Measurements from ENCODE around the gene KANK4.

Gene KANK4

GRCh38 chr1:62213075-62213914, 105.9 kb downstream of the KANK4 start:
- no peak for DNase-seq (ENCODE audit: low read depth in 1 of 2, low spot score in 1 of 2)

GRCh38 chr1:62212411-62212810, 106.8 kb downstream of the KANK4 start:
- no peak for DNase-seq (ENCODE audit: low read depth in 1 of 2, low spot score in 1 of 2)

DNA sequence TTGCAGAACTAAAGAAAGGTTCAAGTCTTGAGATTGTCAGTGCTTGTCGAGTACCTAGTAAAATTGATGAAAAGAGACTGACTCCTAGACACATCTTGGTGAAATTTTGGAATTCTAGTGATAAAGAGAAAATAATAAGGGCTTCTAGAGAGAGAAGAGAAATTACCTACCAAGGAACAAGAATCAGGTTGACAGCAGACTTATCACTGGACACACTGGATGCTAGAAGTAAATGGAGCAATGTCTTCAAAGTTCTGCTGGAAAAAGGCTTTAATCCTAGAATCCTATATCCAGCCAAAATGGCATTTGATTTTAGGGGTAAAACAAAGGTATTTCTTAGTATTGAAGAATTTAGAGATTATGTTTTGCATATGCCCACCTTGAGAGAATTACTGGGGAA, 108.3 kb downstream of the KANK4 start:
- no peak for DNase-seq (ENCODE audit: low read depth in 1 of 2, low spot score in 1 of 2)

GRCh38 chr1:62209931-62210595, 109.2 kb downstream of the KANK4 start:
- DNase-seq (ENCODE audit: low read depth in 1 of 2, low spot score in 1 of 2): no peak

DNA sequence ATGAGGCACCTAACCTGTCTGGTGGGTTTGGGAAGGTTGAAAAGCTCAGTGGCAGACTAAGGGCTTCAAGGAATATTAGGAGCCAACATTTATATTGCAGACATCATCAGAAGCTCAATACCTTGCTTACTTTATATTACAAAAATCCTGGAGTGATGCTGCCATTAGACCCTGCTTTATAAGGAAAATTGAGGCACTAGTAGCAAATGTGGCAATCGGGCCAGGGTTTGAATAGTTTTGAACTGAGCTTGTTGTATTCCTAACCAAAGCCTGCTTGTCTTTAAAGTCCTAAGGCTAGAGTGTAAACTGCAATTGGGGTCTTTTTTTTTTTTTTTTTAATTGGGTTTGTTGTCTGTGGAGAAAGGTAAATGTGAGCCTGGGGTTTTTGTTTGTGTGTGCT, 110.3 kb downstream of the KANK4 start:
- DNase-seq (ENCODE audit: low read depth in 1 of 2, low spot score in 1 of 2): no peak

GRCh38 chr1:62208087-62208486, 111.1 kb downstream of the KANK4 start:
- no peak for DNase-seq (ENCODE audit: low read depth in 1 of 2, low spot score in 1 of 2)

DNA sequence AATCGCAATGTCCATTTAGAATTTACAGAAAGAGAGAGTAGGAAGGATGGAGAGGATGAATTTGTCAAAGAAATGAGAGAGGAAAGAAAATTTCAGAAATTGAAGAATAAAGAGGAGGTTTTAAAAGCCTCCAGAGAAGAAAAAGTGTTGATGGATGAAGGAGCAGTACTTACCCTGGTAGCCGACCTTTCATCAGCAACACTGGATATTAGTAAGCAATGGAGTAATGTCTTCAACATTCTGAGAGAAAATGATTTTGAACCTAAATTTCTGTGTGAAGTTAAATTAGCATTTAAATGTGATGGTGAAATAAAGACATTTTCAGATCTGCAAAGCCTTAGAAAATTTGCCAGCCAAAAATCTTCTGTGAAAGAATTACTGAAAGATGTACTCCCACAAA, 112.0 kb downstream of the KANK4 start:
- DNase-seq (ENCODE audit: low read depth in 1 of 2, low spot score in 1 of 2): no peak

GRCh38 chr1:62198781-62199125, 120.5 kb downstream of the KANK4 start:
- DNase-seq (ENCODE audit: low read depth in 1 of 2, low spot score in 1 of 2): no peak

DNA sequence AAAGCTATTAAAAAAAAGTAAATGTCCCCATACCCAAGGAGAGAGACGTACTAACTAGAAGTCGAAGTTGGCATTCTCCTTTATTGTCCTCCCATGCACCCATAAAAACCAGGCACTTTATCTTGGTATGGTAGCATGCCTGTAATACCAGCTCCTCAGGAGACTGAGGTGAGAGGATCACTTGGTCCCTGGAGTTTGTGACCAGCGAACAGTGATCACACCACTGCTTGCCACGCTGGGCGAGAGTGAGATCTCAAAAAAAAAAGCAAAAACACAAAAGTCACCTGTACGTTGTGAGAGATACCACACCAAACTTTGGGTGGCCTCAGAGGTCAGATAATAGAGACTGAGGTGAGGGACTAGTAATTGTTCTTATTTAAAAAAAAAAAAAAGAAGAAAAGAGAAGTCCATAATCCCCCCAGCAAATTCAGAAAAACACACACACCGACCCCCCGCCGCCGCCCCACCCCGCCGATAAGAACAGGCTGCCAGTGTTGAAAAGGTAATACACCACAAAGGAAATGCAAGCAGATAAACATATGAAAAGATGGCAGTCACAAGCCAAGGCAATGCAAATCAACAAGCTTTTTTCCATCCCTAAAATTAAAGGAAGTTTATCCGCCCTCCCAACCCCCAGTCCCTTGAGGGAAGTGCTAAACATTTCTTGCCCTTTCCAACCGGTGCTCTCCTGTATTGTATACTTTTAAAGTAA, 121.0 kb downstream of the KANK4 start:
- DNase-seq (ENCODE audit: low read depth in 1 of 2, low spot score in 1 of 2): no peak

DNA sequence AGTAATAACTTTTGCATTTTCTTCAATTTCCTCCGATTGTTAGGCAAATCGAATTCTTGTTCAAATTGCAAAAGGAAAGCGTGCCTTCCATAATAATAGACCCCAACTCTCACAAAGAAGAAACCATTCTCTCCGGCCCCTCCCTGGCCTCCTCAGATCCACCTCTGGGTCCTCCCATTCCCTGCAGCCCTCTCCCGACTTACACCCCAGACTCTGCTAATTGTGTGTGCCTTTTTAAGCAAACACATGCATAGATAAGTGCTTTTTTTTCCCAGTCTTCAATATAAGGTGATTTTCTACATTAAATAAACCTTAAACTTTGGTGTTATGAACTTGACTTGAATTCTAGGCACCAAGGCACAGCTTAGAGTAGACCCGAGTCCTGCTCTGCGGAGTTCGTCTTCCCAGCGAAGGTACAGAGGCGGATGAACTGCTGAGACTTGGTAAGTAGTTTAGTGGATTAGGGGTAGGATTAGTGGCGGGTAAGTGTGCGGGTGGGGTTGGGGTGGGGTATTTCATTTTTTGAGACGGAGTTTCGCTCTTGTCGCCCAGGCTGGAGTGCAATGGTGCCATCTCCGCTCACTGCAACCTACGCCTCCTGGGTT, 123.0 kb downstream of the KANK4 start:
- no peak for DNase-seq (ENCODE audit: low read depth in 1 of 2, low spot score in 1 of 2)

- DNase-seq (ENCODE audit: low read depth in 1 of 2, low spot score in 1 of 2): no peak
Observed at GRCh38 chr1:62194651-62195544, 124.3 kb downstream of the KANK4 start, which contains the start of gene L1TD1. Gene L1TD1, plus strand, starts transcription at chr1:62194849. Its CDS starts 11,780 bp downstream, at chr1:62206629.

- DNase-seq (ENCODE audit: low read depth in 1 of 2, low spot score in 1 of 2): no peak
Observed at GRCh38 chr1:62188111-62188510, 131.1 kb downstream of the KANK4 start.

- DNase-seq (ENCODE audit: low read depth in 1 of 2, low spot score in 1 of 2): no peak
Observed at GRCh38 chr1:62187548-62187947, 131.7 kb downstream of the KANK4 start.

All from activated T-helper 1 cell treated with anti-CD3 and anti-CD28 coated beads, Interleukin-2, amount 50 U/mL, for 16 hours (primary cell).